ENCODE results near the gene CALCOCO1. TPM values are rescaled to one million over a fixed set of nuclear protein-coding genes. Genes with fewer than 3 reads are reported as not detected.

The CALCOCO1 gene
- total RNA-seq, 1 experiment from 2014 or later, result 27.0 TPM

- ChIA-PET CTCF (interaction anchor here (0.6 to 5.8 kb wide), 48 partner anchors 9 to 723 kb away, joined by 3 to 92 read pairs (median 4); partner anchors contain the start of genes AAAS, ATF7, CALCOCO1 and CISTR), POLR2A (interaction anchor here (0.5 to 1.9 kb wide), 14 partner anchors 10 to 351 kb away, joined by 3 to 9 read pairs (median 4); partner anchors contain the start of genes ATF7 and TARBP2)
- ATAC-seq (peak; percentile 88), DNase-seq (ENCODE audit: low spot score) (peak; percentile 97)
- Mint-ChIP-seq H3K9me3 (no peaks in the 10 kb centered on the region), H3K4me3 (peak within 1 kb of the TSS; percentile 95), H3K4me1 (peaks cover 42% of the 10 kb centered on the region), H3K27me3 (ENCODE audit: low read depth) (no peaks in the 10 kb centered on the region; the same call in 1 of the 2 replicates), H3K36me3 (peaks cover 36% of the 10 kb centered on the region), H3K27ac (peak within 1 kb of the TSS; percentile 98)
- TF ChIP-seq MYBL2 (CRISPR knock-in tag; IDR thresholded peaks at IDR 0.05) (peak; percentile 82; the same call in 1 of the 2 replicates), ZNF219 (CRISPR knock-in tag; IDR thresholded peaks at IDR 0.05; ENCODE audit: borderline replicate concordance) (no peak), HMGA2 (CRISPR knock-in tag; IDR thresholded peaks at IDR 0.05) (no peak), TEAD4 (CRISPR knock-in tag; IDR thresholded peaks at IDR 0.05) (no peak), JAZF1 (CRISPR knock-in tag; IDR thresholded peaks at IDR 0.05) (no peak), NFYB (CRISPR knock-in tag; conservative IDR thresholded peaks at IDR 0.05; ENCODE audit: low read depth) (no peak), ZNF317 (CRISPR knock-in tag; IDR thresholded peaks at IDR 0.05; ENCODE audit: borderline replicate concordance, low read depth) (no peak), KAT7 (CRISPR knock-in tag; IDR thresholded peaks at IDR 0.05; ENCODE audit: borderline replicate concordance) (no peak), EMX1 (CRISPR knock-in tag; IDR thresholded peaks at IDR 0.05) (no peak), GTF2I (CRISPR knock-in tag; conservative IDR thresholded peaks at IDR 0.05) (no peak), HMGXB4 (CRISPR knock-in tag; IDR thresholded peaks at IDR 0.05) (peak; percentile 93), TCF7 (CRISPR knock-in tag; IDR thresholded peaks at IDR 0.05; ENCODE audit: low read depth) (no peak), ZNF263 (CRISPR knock-in tag; IDR thresholded peaks at IDR 0.05; ENCODE audit: low read depth) (no peak), ZNF416 (CRISPR knock-in tag; IDR thresholded peaks at IDR 0.05) (0 out of 2 replicates have a peak, but pooled peaks have one; percentile 10), FOXJ3 (CRISPR knock-in tag; IDR thresholded peaks at IDR 0.05; ENCODE audit: borderline replicate concordance) (no peak), ZNF671 (CRISPR knock-in tag; IDR thresholded peaks at IDR 0.05) (no peak), ZNF423 (CRISPR knock-in tag; IDR thresholded peaks at IDR 0.05) (no peak), AFF4 (CRISPR knock-in tag; IDR thresholded peaks at IDR 0.05; ENCODE audit: borderline replicate concordance) (peak; percentile 79; the same call in 1 of the 2 replicates), MXD4 (CRISPR knock-in tag; IDR thresholded peaks at IDR 0.05; ENCODE audit: borderline replicate concordance) (no peak), CREB1 (CRISPR knock-in tag; IDR thresholded peaks at IDR 0.05) (peak; percentile 29; the same call in 1 of the 2 replicates), ZNF396 (CRISPR knock-in tag; IDR thresholded peaks at IDR 0.05; ENCODE audit: borderline replicate concordance) (no peak), MAX (CRISPR knock-in tag; IDR thresholded peaks at IDR 0.05) (peak; percentile 98), NR1H2 (CRISPR knock-in tag; IDR thresholded peaks at IDR 0.05) (no peak), SP1 (CRISPR knock-in tag; conservative IDR thresholded peaks at IDR 0.05) (peak; percentile 62), GRHL2 (CRISPR knock-in tag; IDR thresholded peaks at IDR 0.05; ENCODE audit: insufficient replicate concordance, severe bottlenecking) (no peak)
- TF ChIP-seq, protein P1, sequence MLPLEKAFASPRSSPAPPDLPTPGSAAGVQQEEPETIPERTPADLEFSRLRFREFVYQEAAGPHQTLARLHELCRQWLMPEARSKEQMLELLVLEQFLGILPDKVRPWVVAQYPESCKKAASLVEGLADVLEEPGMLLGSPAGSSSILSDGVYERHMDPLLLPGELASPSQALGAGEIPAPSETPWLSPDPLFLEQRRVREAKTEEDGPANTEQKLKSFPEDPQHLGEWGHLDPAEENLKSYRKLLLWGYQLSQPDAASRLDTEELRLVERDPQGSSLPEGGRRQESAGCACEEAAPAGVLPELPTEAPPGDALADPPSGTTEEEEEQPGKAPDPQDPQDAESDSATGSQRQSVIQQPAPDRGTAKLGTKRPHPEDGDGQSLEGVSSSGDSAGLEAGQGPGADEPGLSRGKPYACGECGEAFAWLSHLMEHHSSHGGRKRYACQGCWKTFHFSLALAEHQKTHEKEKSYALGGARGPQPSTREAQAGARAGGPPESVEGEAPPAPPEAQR (CRISPR knock-in tag; IDR thresholded peaks at IDR 0.05), result no peak
- TF ChIP-seq, protein P2, sequence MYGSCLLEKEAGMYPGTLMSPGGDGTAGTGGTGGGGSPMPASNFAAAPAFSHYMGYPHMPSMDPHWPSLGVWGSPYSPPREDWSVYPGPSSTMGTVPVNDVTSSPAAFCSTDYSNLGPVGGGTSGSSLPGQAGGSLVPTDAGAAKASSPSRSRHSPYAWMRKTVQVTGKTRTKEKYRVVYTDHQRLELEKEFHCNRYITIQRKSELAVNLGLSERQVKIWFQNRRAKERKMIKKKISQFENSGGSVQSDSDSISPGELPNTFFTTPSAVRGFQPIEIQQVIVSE (CRISPR knock-in tag; IDR thresholded peaks at IDR 0.05; ENCODE audit: borderline replicate concordance), result 0 out of 2 replicates have a peak, but pooled peaks have one; percentile 35
- TF ChIP-seq, protein P3, sequence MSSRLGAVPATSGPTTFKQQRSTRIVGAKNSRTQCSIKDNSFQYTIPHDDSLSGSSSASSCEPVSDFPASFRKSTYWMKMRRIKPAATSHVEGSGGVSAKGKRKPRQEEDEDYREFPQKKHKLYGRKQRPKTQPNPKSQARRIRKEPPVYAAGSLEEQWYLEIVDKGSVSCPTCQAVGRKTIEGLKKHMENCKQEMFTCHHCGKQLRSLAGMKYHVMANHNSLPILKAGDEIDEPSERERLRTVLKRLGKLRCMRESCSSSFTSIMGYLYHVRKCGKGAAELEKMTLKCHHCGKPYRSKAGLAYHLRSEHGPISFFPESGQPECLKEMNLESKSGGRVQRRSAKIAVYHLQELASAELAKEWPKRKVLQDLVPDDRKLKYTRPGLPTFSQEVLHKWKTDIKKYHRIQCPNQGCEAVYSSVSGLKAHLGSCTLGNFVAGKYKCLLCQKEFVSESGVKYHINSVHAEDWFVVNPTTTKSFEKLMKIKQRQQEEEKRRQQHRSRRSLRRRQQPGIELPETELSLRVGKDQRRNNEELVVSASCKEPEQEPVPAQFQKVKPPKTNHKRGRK (CRISPR knock-in tag; IDR thresholded peaks at IDR 0.05; ENCODE audit: borderline replicate concordance), result no peak
Observed at GRCh38 chr12:53675701-53676607, 51.3 kb downstream of the CALCOCO1 start, which contains the start of gene ATP5MC2. ATP5MC2 (minus strand) TSS chr12:53676083; CDS start chr12:53672614, 3,469 bp downstream.

Data from WTC11 (cell line).